Measurements from ENCODE around the gene TRIM22.
"Not testable (repeated sequence)": the region's sequence is repeated elsewhere in the genome, so short reads cannot be mapped to it uniquely, and the experiment has no call there.

DNA sequence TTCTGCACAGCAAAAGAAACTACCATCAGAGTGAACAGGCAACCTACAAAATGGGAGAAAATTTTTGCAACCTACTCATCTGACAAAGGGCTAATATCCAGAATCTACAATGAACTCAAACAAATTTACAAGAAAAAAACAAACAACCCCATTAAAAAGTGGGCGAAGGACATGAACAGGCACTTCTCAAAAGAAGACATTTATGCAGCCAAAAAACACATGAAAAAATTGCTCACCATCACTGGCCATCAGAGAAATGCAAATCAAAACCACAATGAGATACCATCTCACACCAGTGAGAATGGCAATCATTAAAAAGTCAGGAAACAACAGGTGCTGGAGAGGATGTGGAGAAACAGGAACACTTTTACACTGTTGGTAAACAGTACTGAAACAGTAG lies 26.9 kb downstream of the TRIM22 start:
- not testable (repeated sequence) for TF ChIP-seq POLR2AphosphoS5 (IDR thresholded peaks at IDR 0.05; ENCODE audit: borderline replicate concordance, low read depth, low read length); EZH2 (IDR thresholded peaks at IDR 0.05); FOXP2 (optimal IDR thresholded peaks at IDR 0.05; ENCODE audit: control extremely low read depth, extremely low read length, insufficient read depth)
